Lung (tissue), 12 donors: ENCODE results near the gene MEN1. TPM values are rescaled to one million over a fixed set of nuclear protein-coding genes. Genes with fewer than 3 reads are reported as not detected.
A peak's percentile ranks its signal among the peaks of the same experiment; 100 is the strongest.

Source experiments
- ATAC-seq: fragments of 200-7000 bp; cut with Tn5 transposase; one replicate; pipeline ENCODE4 v1.9.1; 2020; ENCODE audit warnings: moderate number of reproducible peaks; ENCODE audit not compliant: insufficient read depth, low FRiP score
- DNase-seq, 3 donors: peaks; one replicate each; pipeline ENCODE4 v3.0.0-alpha.2; 2013 to 2017
- H3K27ac ChIP-seq, 2 donors: one replicate each; pipeline ENCODE4 v1.5.1; 2013; ENCODE audit warnings: mild to moderate bottlenecking in 2 of 2, moderate library complexity in 2 of 2, control low read depth in 1 of 2, inconsistent platforms in 1 of 2, low read depth in 1 of 2, low read length in 1 of 2
- H3K27me3 ChIP-seq, 3 donors: one replicate each; pipeline ENCODE4 v1.5.1; 2013; ENCODE audit warnings: low read length in 2 of 3; ENCODE audit not compliant: control insufficient read depth in 3 of 3, insufficient read depth in 3 of 3
- H3K36me3 ChIP-seq, 4 donors: one replicate each; pipeline ENCODE4 v1.5.1; 2013; ENCODE audit warnings: low read length in 4 of 4, mild to moderate bottlenecking in 1 of 4, moderate library complexity in 1 of 4; ENCODE audit not compliant: control insufficient read depth in 4 of 4, insufficient read depth in 4 of 4
- H3K4me1 ChIP-seq, 5 donors: one replicate each; pipeline ENCODE4 v1.5.1; 2013; ENCODE audit warnings: low read length in 5 of 5, mild to moderate bottlenecking in 2 of 5, moderate library complexity in 1 of 5; ENCODE audit not compliant: control insufficient read depth in 5 of 5, insufficient read depth in 5 of 5
- H3K4me3 ChIP-seq: one replicate; pipeline ENCODE4 v1.5.1; 2013; ENCODE audit warnings: mild to moderate bottlenecking, control low read depth, moderate library complexity
- H3K9ac ChIP-seq, 2 donors: one replicate each; pipeline ENCODE4 v1.5.1; 2013; ENCODE audit warnings: low read length in 2 of 2, control low read depth in 1 of 2; ENCODE audit not compliant: insufficient read depth in 1 of 2
- H3K9me3 ChIP-seq, 4 donors: one replicate each; pipeline ENCODE4 v1.5.1; 2013; ENCODE audit warnings: low read length in 3 of 4, mild to moderate bottlenecking in 1 of 4, moderate library complexity in 1 of 4; ENCODE audit not compliant: control insufficient read depth in 4 of 4, insufficient read depth in 3 of 4
- WGBS, 2 donors: extraction: QIAGEN DNeasy Blood & Tissue Kit; methylation state at CpG; one replicate each; pipeline ENCODE4 v1.1.7; 2013; 5-methylcytosine and 5-hydroxymethylcytosine counted together
- polyA plus RNA-seq, 2 donors: library from polyadenylated mRNA; stranded (reverse); fragments of 200-250 nt; gene quantifications; one replicate each; pipeline ENCODE4 v1.2.1, GENCODE V29; 2013
- total RNA-seq, 2 donors: library from RNA; depleted of rRNA in 1 of 2; stranded (reverse); fragments of >200 nt in 1 of 2; gene quantifications; one replicate each; pipeline ENCODE4 v1.2.1, GENCODE V29; 2014 to 2021
- TF ChIP-seq, protein P1 (sequence below): IDR thresholded peaks from 2 replicates; pipeline ENCODE4 v1.5.1; 2012; ENCODE audit warnings: mild to moderate bottlenecking; ENCODE audit errors: control extremely low read depth, extremely low read depth
- donor health status: control.
- donor health status: control.
- donor health status: Bipolar disorder and iron deficiency.
- donor health status: healthy.
- donor health status: DM: yes; HTN: yes; CAD: no.

Gene MEN1
- total and polyA plus RNA-seq, 4 donors = 15.0 to 24.9 (median 18.6) TPM

DNA sequence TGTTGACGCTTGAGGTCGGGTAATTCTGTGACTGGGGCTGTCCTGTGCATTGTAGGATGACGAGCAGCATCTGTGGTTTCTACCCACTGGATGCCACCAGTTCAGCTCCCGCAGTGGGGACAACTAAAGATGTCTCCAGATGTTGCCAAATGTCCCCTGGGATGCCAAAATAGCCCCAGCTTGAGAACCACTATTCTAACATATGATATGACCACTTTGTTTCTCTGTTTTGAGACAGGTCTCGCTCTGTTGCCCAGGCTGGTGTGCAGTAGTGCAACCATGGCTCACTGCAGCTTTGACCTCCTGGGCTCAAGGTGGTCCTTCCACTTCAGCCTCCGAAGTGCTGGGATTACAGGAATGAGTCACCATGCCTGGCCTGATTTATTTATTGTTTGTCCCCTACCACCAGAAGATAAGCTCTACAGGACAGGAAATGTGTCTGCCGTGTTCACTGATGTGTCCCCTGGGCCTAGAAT lies 4.4 kb upstream of the MEN1 start:
- TF ChIP-seq, protein P1, sequence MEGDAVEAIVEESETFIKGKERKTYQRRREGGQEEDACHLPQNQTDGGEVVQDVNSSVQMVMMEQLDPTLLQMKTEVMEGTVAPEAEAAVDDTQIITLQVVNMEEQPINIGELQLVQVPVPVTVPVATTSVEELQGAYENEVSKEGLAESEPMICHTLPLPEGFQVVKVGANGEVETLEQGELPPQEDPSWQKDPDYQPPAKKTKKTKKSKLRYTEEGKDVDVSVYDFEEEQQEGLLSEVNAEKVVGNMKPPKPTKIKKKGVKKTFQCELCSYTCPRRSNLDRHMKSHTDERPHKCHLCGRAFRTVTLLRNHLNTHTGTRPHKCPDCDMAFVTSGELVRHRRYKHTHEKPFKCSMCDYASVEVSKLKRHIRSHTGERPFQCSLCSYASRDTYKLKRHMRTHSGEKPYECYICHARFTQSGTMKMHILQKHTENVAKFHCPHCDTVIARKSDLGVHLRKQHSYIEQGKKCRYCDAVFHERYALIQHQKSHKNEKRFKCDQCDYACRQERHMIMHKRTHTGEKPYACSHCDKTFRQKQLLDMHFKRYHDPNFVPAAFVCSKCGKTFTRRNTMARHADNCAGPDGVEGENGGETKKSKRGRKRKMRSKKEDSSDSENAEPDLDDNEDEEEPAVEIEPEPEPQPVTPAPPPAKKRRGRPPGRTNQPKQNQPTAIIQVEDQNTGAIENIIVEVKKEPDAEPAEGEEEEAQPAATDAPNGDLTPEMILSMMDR = no peak
- Histone ChIP-seq H3K4me3 (no peak overlapping the region), H3K27me3 (no peaks in the 10 kb centered on the region), H3K27ac (no peak overlapping the region), H3K9me3 (no peaks in the 10 kb centered on the region), H3K9ac (no peak overlapping the region), H3K4me1 (peaks cover 0 to 1% (median 0%) of the 10 kb centered on the region in 5 donors), H3K36me3 (no peaks in the 10 kb centered on the region)
- ATAC-seq (no peak), DNase-seq (no peak)
- 70 to 79% methylated on average over 7 of the region's 7 CpGs for WGBS, 2 donors

DNA sequence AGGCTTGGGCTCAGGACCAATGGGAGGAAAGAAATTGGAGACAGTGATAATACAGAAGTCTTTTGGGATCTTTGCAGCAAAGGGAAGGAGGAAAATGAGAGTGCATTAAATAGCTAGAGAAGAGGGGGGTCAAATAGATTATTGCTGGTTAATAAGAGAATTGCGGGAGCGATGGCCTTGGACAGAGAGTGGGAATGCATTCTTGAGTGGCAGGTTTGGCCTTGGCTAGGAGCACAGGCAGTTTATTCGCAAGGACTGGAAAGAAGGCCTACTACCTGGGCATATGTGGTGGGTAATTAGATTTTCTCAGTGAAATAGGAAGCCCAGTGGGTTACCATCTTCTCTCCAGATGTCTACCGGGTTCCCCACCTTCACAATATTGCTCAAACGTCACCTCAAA lies 3.5 kb upstream of the MEN1 start:
- Histone ChIP-seq H3K27ac (no peak overlapping the region), H3K9me3 (no peaks in the 10 kb centered on the region), H3K9ac (no peak overlapping the region), H3K4me1 (peaks cover 0 to 7% (median 6%) of the 10 kb centered on the region in 5 donors), H3K36me3 (no peaks in the 10 kb centered on the region), H3K4me3 (no peak overlapping the region), H3K27me3 (no peaks in the 10 kb centered on the region)
- no peak for DNase-seq
- TF ChIP-seq, protein P1 = no peak
- 84 to 89% methylated on average over 5 of the region's 5 CpGs for WGBS, 2 donors
- no peak for ATAC-seq

DNA sequence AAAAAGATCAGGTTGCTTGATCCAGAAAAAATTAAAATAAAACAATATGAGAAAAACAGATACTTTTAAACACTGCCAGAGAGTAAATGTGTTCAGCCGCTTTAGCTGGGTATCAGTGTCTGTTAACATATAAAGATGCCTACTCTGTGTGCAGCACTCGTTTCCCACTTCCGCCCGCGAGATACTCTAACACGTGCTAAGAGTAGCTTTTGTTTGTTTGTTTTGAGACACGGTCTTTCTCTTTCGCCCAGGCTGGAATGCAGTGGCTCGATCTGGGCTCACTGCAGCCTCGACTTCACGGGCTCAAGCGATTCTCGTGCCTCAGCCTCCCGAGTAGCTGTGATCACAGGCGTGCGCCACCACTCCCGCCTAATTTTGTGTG lies 531 bp upstream of the MEN1 start:
- no peak overlapping the region for H3K27ac ChIP-seq
- peaks cover 0 to 7% (median 6%) of the 10 kb centered on the region in 5 donors for H3K4me1 ChIP-seq
- TF ChIP-seq, protein P1 = no peak
- no peak overlapping the region for H3K9ac ChIP-seq
- ATAC-seq (peak; percentile 9), DNase-seq (peak in 2 of 3 donors; percentile 43 to 45)
- H3K36me3 ChIP-seq = peaks cover 0 to 13% (median 4%) of the 10 kb centered on the region in 4 donors
- H3K4me3 ChIP-seq = no peak overlapping the region
- 48 to 53% methylated on average over 17 of the region's 17 CpGs for WGBS, 2 donors
- no peaks in the 10 kb centered on the region for H3K9me3 ChIP-seq
- no peaks in the 10 kb centered on the region for H3K27me3 ChIP-seq

DNA sequence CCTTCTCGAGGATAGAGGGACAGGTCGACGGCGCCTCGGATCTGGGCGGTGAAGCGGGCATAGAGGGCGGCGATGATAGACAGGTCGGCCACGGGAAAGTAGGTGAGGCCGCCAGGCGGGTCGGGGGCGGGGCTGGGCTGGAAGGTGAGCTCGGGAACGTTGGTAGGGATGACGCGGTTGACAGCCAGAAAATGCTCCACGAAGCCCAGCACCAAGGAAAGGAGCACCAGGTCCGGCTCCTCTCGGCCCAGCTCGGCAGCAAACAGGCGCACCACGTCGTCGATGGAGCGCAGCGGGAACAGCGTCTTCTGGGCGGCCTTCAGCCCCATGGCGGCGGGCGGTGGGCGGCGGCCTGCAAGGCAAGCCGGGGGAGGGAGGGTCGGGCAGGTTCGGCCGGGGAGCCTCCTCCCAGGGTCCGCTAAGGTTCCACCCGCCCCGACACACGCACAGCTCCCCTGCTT lies 540 bp downstream of the MEN1 start:
- TF ChIP-seq, protein P1 = no peak
- Histone ChIP-seq H3K27ac (peak overlapping the region in 1 of 2 donors; percentile 60), H3K4me1 (peaks cover 0 to 7% (median 6%) of the 10 kb centered on the region in 5 donors), H3K27me3 (no peaks in the 10 kb centered on the region), H3K4me3 (peak overlapping the region; percentile 79), H3K36me3 (peaks cover 0 to 18% (median 11%) of the 10 kb centered on the region in 4 donors), H3K9ac (peak overlapping the region in 1 of 2 donors; percentile 14), H3K9me3 (no peaks in the 10 kb centered on the region)
- ATAC-seq (peak; percentile 2), DNase-seq (peak in 2 of 3 donors; percentile 21 to 34)
- WGBS, 2 donors = 4 to 6% methylated on average over 38 to 44 of the region's 44 CpGs
